Body of pancreas (tissue), 4 donors: ENCODE data around the gene TRIOBP.

Experiments used
- POLR2A ChIP-seq, 3 donors: fragments of 450-650 bp; IDR thresholded peaks; one replicate each; pipeline ENCODE4 v1.6.1; 2016; ENCODE audit warnings: antibody characterized with exemption in 3 of 3, mild to moderate bottlenecking in 2 of 3
- TF ChIP-seq, protein P1 (sequence below), 7 experiments: fragments of 450-650 bp in 4 of 7; fragments of 200-600 bp in 3 of 7; sonication (generic) in 3 of 7; IDR thresholded peaks; one replicate each; pipeline ENCODE4 v1.5.1; 2016 to 2019; ENCODE audit warnings: antibody characterized with exemption in 7 of 7

DNA sequence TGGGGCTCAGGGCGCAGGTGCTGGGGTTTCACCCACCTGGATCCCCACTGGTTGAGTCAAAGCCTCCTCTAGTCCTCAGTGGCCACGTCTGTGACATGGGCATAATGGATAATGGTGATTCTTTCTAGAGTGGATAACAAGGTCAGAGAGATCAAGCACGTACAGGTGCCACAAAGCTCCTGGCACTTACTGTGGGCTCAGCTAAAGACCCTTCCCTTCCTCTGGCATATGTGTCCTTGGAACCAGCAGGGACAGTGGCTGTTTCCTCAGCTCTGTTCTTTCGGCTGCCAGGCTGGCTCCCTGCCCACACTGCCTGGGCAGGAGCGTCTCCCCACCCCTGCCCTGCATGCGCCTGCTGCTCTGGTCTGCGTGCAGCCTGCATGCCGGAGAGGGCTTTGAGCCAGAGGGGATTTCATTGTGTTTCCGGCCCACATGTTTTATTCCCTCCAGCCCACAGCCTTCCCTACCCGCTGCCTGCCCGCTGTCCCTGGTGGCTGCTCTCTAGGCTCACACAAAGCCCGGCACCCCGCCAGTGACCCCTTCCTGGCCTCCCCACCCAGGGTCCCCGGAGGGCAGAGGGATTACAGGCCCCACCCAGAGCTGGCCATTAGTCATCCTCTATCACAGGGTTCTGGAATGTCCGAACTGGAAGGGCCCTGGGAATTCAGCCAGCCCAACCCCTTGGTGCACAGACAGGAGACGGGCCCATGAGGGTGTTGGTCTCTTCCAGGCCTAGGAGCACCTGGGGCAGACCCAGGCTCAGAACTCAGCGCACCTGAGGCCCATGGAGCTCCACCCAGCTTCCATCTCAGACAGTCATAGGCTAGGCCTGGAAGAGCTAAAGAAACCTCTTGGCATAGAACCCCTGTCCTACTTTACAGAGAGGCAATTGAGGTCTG is 55.6 kb downstream of the TRIOBP start:
- TF ChIP-seq, protein P1, sequence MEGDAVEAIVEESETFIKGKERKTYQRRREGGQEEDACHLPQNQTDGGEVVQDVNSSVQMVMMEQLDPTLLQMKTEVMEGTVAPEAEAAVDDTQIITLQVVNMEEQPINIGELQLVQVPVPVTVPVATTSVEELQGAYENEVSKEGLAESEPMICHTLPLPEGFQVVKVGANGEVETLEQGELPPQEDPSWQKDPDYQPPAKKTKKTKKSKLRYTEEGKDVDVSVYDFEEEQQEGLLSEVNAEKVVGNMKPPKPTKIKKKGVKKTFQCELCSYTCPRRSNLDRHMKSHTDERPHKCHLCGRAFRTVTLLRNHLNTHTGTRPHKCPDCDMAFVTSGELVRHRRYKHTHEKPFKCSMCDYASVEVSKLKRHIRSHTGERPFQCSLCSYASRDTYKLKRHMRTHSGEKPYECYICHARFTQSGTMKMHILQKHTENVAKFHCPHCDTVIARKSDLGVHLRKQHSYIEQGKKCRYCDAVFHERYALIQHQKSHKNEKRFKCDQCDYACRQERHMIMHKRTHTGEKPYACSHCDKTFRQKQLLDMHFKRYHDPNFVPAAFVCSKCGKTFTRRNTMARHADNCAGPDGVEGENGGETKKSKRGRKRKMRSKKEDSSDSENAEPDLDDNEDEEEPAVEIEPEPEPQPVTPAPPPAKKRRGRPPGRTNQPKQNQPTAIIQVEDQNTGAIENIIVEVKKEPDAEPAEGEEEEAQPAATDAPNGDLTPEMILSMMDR (IDR thresholded peaks at IDR 0.05), result peak in 4 of 7 experiments; percentile 36 to 50 (median 40)
- peak in 2 of 3 donors; percentile 18 to 29 for TF ChIP-seq POLR2A (IDR thresholded peaks at IDR 0.05)
